WTC11 (cell line): ENCODE data around the gene PNMA1. TPM values are rescaled to one million over a fixed set of nuclear protein-coding genes. Genes with fewer than 3 reads are reported as not detected.

Source experiments
- ATAC-seq: fragments of 200-7000 bp; cut with Tn5 transposase; 2 replicates; pipeline ENCODE4 v1.10.0; 2021; ENCODE audit warnings: mild to moderate bottlenecking, moderate library complexity
- CTCF ChIA-PET: fragments of 300-600 bp; sonication (Branson Sonifier 250); formaldehyde crosslinking; loops from one replicate; lab custom pipeline; 2021; ENCODE audit warnings: antibody characterized with exemption; lab: Charles Lee
- POLR2A ChIA-PET: fragments of 350-600 bp; sonication (Branson Sonifier 250); formaldehyde crosslinking; loops from one replicate; lab custom pipeline; 2021; ENCODE audit warnings: antibody characterized with exemption; lab: Charles Lee
- DNase-seq: peaks from one replicate; pipeline ENCODE4 v3.0.0; 2021; ENCODE audit warnings: low spot score
- H3K27ac Mint-ChIP-seq: 2 replicates; pipeline ENCODE4 v1.8.0; 2021; ENCODE audit warnings: mixed read lengths
- H3K27me3 Mint-ChIP-seq: 2 replicates; pipeline ENCODE4 v1.8.0; 2021; ENCODE audit warnings: low read depth, mild to moderate bottlenecking, moderate library complexity, mixed read lengths
- H3K36me3 Mint-ChIP-seq: 2 replicates; pipeline ENCODE4 v1.8.0; 2021; ENCODE audit warnings: mixed read lengths
- H3K4me1 Mint-ChIP-seq: 2 replicates; pipeline ENCODE4 v1.8.0; 2022; ENCODE audit warnings: mixed read lengths
- H3K4me3 Mint-ChIP-seq: 2 replicates; pipeline ENCODE4 v1.8.0; 2021; ENCODE audit warnings: mild to moderate bottlenecking, moderate library complexity, mixed read lengths
- H3K9me3 Mint-ChIP-seq: 2 replicates; pipeline ENCODE4 v1.8.0; 2021; ENCODE audit warnings: mixed read lengths
- CBFB ChIP-seq: sonication (generic); formaldehyde crosslinking; IDR thresholded peaks from 2 replicates; pipeline ENCODE4 v1.8.1; 2022; ENCODE audit warnings: mild to moderate bottlenecking, low read depth, missing genetic modification reagents
- EMX1 ChIP-seq: fragments of 250-450 bp; sonication (Bioruptor Pico); IDR thresholded peaks from 2 replicates; pipeline ENCODE4 v1.8.0; 2021; ENCODE audit warnings: mild to moderate bottlenecking
- FOXK1 ChIP-seq: sonication (generic); formaldehyde crosslinking; IDR thresholded peaks from 2 replicates; pipeline ENCODE4 v1.8.0; 2022; ENCODE audit warnings: mild to moderate bottlenecking, moderate library complexity, missing genetic modification reagents
- GABPB1 ChIP-seq: sonication (generic); formaldehyde crosslinking; IDR thresholded peaks from 2 replicates; pipeline ENCODE4 v1.8.1; 2023; ENCODE audit warnings: mild to moderate bottlenecking, missing genetic modification reagents
- HMGA2 ChIP-seq: fragments of 250-450 bp; sonication (Bioruptor Pico); IDR thresholded peaks from 2 replicates; pipeline ENCODE4 v1.4.0; 2021; ENCODE audit warnings: mild to moderate bottlenecking, moderate library complexity
- KAT7 ChIP-seq: sonication (generic); formaldehyde crosslinking; IDR thresholded peaks from 2 replicates; pipeline ENCODE4 v1.8.1; 2023; ENCODE audit warnings: missing genetic modification reagents, mild to moderate bottlenecking, borderline replicate concordance
- SMAD4 ChIP-seq: sonication (generic); formaldehyde crosslinking; IDR thresholded peaks from 2 replicates; pipeline ENCODE4 v1.8.0; 2022; ENCODE audit warnings: mild to moderate bottlenecking, missing genetic modification reagents
- ZNF232 ChIP-seq: sonication (generic); formaldehyde crosslinking; IDR thresholded peaks from 2 replicates; pipeline ENCODE4 v1.8.0; 2022; ENCODE audit warnings: mild to moderate bottlenecking, missing genetic modification reagents
- ZNF263 ChIP-seq: sonication (generic); formaldehyde crosslinking; IDR thresholded peaks from 2 replicates; pipeline ENCODE4 v1.8.1; 2022; ENCODE audit warnings: low read depth, mild to moderate bottlenecking, moderate library complexity, missing genetic modification reagents
- total RNA-seq: library from RNA; stranded (reverse); gene quantifications from 3 replicates; pipeline ENCODE4 v1.2.3, GENCODE V29; 2021
- TF ChIP-seq, protein P1 (sequence below): sonication (generic); formaldehyde crosslinking; IDR thresholded peaks from 2 replicates; pipeline ENCODE4 v1.8.1; 2023; ENCODE audit warnings: mild to moderate bottlenecking, missing genetic modification reagents
- TF ChIP-seq, protein P2 (sequence below): sonication (generic); formaldehyde crosslinking; IDR thresholded peaks from 2 replicates; pipeline ENCODE4 v1.8.1; 2023; ENCODE audit warnings: mild to moderate bottlenecking, missing genetic modification reagents, moderate library complexity
- TF ChIP-seq, protein P3 (sequence below): sonication (generic); formaldehyde crosslinking; IDR thresholded peaks from 2 replicates; pipeline ENCODE4 v1.8.0; 2022; ENCODE audit warnings: mild to moderate bottlenecking, missing genetic modification reagents
- TF ChIP-seq, protein P4 (sequence below): sonication (generic); formaldehyde crosslinking; IDR thresholded peaks from 2 replicates; pipeline ENCODE4 v1.8.1; 2022; ENCODE audit warnings: mild to moderate bottlenecking, moderate library complexity, missing genetic modification reagents
- TF ChIP-seq, protein P5 (sequence below): sonication (generic); formaldehyde crosslinking; IDR thresholded peaks from 2 replicates; pipeline ENCODE4 v1.8.1; 2022; ENCODE audit warnings: low read depth, missing genetic modification reagents, borderline replicate concordance
- TF ChIP-seq, protein P6 (sequence below): fragments of 250-450 bp; sonication (Bioruptor Pico); conservative IDR thresholded peaks from 2 replicates; pipeline ENCODE4 v1.9.0; 2021; ENCODE audit warnings: mild to moderate bottlenecking
- TF ChIP-seq, protein P7 (sequence below): sonication (generic); formaldehyde crosslinking; IDR thresholded peaks from 2 replicates; pipeline ENCODE4 v1.8.0; 2023; ENCODE audit warnings: mild to moderate bottlenecking, missing genetic modification reagents
- TF ChIP-seq, protein P8 (sequence below): fragments of 200-600 bp; IDR thresholded peaks from 2 replicates; pipeline ENCODE4 v1.8.0; 2022; ENCODE audit warnings: antibody characterized with exemption

Gene PNMA1
- total RNA-seq, 1 experiment from 2014 or later, result 46.0 TPM

DNA sequence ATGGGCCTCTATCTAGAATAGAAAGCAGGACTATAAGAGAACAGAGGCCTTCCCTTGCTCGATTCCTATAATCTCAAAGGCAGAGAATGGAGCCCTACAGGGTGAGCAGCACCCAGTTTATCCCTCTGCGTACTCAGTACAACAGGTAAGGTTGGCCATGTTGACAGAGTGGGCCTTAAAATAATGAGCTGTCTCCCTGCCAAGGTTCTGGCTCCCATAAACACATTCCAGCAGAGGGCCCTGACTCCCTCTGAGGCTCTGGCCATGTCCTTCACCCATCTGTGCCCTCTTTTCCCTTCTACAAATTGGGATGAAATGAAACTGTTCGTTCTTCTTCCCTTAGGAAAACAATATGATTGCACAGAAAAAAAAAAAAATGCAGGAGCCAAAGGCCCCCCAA is 16.9 kb upstream of the PNMA1 start (continued):
- TF ChIP-seq, protein P1, sequence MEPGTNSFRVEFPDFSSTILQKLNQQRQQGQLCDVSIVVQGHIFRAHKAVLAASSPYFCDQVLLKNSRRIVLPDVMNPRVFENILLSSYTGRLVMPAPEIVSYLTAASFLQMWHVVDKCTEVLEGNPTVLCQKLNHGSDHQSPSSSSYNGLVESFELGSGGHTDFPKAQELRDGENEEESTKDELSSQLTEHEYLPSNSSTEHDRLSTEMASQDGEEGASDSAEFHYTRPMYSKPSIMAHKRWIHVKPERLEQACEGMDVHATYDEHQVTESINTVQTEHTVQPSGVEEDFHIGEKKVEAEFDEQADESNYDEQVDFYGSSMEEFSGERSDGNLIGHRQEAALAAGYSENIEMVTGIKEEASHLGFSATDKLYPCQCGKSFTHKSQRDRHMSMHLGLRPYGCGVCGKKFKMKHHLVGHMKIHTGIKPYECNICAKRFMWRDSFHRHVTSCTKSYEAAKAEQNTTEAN (CRISPR knock-in tag), result no peak
- TF ChIP-seq, protein P2, sequence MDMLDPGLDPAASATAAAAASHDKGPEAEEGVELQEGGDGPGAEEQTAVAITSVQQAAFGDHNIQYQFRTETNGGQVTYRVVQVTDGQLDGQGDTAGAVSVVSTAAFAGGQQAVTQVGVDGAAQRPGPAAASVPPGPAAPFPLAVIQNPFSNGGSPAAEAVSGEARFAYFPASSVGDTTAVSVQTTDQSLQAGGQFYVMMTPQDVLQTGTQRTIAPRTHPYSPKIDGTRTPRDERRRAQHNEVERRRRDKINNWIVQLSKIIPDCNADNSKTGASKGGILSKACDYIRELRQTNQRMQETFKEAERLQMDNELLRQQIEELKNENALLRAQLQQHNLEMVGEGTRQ (CRISPR knock-in tag), result no peak
- no peak for TF ChIP-seq CBFB
- no peak for TF ChIP-seq ZNF232 (CRISPR knock-in tag)
- TF ChIP-seq, protein P3, sequence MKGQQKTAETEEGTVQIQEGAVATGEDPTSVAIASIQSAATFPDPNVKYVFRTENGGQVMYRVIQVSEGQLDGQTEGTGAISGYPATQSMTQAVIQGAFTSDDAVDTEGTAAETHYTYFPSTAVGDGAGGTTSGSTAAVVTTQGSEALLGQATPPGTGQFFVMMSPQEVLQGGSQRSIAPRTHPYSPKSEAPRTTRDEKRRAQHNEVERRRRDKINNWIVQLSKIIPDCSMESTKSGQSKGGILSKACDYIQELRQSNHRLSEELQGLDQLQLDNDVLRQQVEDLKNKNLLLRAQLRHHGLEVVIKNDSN, result no peak
- TF ChIP-seq FOXK1, result no peak
- no peak for TF ChIP-seq HMGA2 (CRISPR knock-in tag)
- TF ChIP-seq SMAD4 (CRISPR knock-in tag), result no peak
- TF ChIP-seq, protein P4, sequence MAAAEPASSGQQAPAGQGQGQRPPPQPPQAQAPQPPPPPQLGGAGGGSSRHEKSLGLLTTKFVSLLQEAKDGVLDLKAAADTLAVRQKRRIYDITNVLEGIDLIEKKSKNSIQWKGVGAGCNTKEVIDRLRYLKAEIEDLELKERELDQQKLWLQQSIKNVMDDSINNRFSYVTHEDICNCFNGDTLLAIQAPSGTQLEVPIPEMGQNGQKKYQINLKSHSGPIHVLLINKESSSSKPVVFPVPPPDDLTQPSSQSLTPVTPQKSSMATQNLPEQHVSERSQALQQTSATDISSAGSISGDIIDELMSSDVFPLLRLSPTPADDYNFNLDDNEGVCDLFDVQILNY (CRISPR knock-in tag), result no peak
- no peak for TF ChIP-seq ZNF263
- TF ChIP-seq, protein P5, sequence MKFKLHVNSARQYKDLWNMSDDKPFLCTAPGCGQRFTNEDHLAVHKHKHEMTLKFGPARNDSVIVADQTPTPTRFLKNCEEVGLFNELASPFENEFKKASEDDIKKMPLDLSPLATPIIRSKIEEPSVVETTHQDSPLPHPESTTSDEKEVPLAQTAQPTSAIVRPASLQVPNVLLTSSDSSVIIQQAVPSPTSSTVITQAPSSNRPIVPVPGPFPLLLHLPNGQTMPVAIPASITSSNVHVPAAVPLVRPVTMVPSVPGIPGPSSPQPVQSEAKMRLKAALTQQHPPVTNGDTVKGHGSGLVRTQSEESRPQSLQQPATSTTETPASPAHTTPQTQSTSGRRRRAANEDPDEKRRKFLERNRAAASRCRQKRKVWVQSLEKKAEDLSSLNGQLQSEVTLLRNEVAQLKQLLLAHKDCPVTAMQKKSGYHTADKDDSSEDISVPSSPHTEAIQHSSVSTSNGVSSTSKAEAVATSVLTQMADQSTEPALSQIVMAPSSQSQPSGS (CRISPR knock-in tag), result no peak
- TF ChIP-seq EMX1 (CRISPR knock-in tag), result no peak

DNA sequence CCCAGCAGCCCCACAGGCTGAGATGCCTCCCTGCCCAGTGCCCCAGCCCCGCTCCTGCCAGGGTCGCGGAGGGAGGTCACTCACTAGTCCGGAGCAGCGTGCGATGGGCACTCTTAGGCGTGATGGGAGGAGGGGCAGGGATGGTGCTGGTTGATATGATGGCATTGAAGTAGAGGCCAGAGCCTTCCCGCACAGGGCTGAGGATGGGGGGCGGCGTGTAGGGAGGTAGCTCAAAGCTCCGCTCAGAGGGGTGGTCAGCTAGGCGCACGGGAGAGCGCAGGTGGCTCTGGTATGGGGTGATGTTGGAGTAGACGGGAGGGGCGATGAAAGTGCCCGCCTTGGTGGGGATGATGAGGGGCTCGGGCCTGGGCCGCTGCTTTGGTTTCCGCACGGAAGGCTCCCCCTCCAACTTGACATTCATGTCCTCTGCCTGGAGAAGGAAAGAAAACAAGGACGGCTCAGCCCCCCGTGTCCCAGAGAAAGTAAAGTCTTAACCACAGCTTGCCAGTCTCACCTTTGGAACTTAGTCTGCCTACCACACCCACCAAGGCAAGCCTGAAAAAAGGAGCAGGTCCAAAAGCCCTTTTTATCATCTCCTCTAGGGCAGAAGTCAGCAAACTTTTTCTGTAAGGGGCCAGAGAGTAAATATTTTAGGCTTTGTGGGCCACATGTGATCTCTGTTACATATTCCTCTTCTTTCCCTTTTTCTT is 15.5 kb upstream of the PNMA1 start:
- peak overlapping the region; percentile 45; the same call in 1 of the 2 replicates for H3K27ac Mint-ChIP-seq
- CTCF ChIA-PET, result interaction anchor here (0.8 to 5.6 kb wide), 20 partner anchors 9 to 220 kb away, joined by 3 to 128 read pairs (median 9); partner anchors contain the start of genes COQ6, FAM161B, PNMA1 and PTGR2
- TF ChIP-seq, protein P1 (CRISPR knock-in tag), result no peak
- no peak for TF ChIP-seq KAT7 (CRISPR knock-in tag)
- no peak for TF ChIP-seq GABPB1 (CRISPR knock-in tag)
- TF ChIP-seq, protein P6, sequence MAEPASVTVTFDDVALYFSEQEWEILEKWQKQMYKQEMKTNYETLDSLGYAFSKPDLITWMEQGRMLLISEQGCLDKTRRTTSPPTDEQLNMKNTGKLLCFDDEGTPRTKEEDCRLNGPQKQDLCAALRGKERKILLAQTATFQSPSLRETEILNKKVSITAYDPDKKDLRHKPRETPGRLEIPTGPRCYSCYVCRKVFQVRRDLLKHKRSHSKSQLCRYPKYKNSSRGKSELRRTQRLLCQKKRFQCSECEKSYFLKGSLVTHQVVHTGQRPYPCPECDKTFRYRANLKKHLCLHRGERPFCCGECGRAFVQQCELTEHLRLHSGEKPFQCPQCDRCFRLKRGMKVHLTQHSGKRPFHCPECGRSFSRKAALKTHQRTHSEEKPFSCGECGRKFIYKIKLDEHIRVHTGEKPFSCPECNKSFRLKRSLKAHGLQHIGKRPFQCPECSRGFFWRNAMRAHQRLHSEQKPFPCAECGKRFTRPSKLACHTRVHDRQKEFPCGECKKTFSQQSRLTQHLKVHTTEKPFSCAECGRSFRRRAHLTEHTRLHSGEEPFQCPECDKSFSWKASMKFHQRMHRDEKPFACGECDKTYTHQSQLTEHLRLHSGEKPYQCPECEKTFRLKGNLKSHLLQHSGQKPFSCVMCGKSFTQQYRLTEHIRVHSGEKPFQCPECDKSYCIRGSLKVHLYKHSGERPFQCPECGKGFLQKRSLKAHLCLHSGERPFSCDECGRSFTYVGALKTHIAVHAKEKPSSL, result no peak
- TF ChIP-seq, protein P7, sequence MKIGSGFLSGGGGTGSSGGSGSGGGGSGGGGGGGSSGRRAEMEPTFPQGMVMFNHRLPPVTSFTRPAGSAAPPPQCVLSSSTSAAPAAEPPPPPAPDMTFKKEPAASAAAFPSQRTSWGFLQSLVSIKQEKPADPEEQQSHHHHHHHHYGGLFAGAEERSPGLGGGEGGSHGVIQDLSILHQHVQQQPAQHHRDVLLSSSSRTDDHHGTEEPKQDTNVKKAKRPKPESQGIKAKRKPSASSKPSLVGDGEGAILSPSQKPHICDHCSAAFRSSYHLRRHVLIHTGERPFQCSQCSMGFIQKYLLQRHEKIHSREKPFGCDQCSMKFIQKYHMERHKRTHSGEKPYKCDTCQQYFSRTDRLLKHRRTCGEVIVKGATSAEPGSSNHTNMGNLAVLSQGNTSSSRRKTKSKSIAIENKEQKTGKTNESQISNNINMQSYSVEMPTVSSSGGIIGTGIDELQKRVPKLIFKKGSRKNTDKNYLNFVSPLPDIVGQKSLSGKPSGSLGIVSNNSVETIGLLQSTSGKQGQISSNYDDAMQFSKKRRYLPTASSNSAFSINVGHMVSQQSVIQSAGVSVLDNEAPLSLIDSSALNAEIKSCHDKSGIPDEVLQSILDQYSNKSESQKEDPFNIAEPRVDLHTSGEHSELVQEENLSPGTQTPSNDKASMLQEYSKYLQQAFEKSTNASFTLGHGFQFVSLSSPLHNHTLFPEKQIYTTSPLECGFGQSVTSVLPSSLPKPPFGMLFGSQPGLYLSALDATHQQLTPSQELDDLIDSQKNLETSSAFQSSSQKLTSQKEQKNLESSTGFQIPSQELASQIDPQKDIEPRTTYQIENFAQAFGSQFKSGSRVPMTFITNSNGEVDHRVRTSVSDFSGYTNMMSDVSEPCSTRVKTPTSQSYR, result no peak
- TF ChIP-seq, protein P8, sequence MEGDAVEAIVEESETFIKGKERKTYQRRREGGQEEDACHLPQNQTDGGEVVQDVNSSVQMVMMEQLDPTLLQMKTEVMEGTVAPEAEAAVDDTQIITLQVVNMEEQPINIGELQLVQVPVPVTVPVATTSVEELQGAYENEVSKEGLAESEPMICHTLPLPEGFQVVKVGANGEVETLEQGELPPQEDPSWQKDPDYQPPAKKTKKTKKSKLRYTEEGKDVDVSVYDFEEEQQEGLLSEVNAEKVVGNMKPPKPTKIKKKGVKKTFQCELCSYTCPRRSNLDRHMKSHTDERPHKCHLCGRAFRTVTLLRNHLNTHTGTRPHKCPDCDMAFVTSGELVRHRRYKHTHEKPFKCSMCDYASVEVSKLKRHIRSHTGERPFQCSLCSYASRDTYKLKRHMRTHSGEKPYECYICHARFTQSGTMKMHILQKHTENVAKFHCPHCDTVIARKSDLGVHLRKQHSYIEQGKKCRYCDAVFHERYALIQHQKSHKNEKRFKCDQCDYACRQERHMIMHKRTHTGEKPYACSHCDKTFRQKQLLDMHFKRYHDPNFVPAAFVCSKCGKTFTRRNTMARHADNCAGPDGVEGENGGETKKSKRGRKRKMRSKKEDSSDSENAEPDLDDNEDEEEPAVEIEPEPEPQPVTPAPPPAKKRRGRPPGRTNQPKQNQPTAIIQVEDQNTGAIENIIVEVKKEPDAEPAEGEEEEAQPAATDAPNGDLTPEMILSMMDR, result no peak

More for the DNA sequence above, 15.5 kb upstream of the PNMA1 start:
- Mint-ChIP-seq H3K36me3 (peaks cover 9% of the 10 kb centered on the region), H3K9me3 (no peaks in the 10 kb centered on the region), H3K27me3 (no peaks in the 10 kb centered on the region), H3K4me1 (peaks cover 11% of the 10 kb centered on the region), H3K4me3 (no peak overlapping the region)
- POLR2A ChIA-PET, result interaction anchor here (2.7 kb wide), 1 partner anchor 29 kb away, joined by 12 read pairs; a partner anchor contains a TSS
- DNase-seq (no peak), ATAC-seq (no peak)
